RWPE1 (cell line): Measurements from ENCODE around the gene LENG1.

Experiments used
- CTCF ChIA-PET: fragments of 350-600 bp; sonication (Branson Sonifier 250); formaldehyde crosslinking; extraction: SDS; loops from one replicate; lab custom pipeline; 2021; lab: Yijun Ruan, JAX
- POLR2A ChIA-PET: fragments of 400-600 bp; formaldehyde crosslinking; extraction: SDS; loops from one replicate; lab custom pipeline; 2020; ENCODE audit warnings: antibody characterized with exemption; ENCODE audit not compliant: low non-redundant PET; lab: Yijun Ruan, JAX
- DNase-seq: peaks from one replicate; pipeline ENCODE4 v3.0.0; 2012; ENCODE audit warnings: low spot score
- H3K27ac ChIP-seq: fragments of 450-650 bp; 2 replicates; pipeline ENCODE4 v1.5.1; 2017
- CTCF ChIP-seq: fragments of 450-650 bp; conservative IDR thresholded peaks from 2 replicates; pipeline ENCODE4 v1.5.1; 2017; ENCODE audit warnings: low read depth, mild to moderate bottlenecking

LENG1 gene

GRCh38 chr19:54160854-54161253, 1.3 kb upstream of the LENG1 start:
- TF ChIP-seq CTCF, result no peak
- H3K27ac ChIP-seq, result peak overlapping the region; percentile 97
- ChIA-PET POLR2A (interaction anchor here (1.8 kb wide), 1 partner anchor 24 kb away, joined by 4 read pairs; the partner anchor contains the start of gene CNOT3), CTCF (no interaction called here)
- no peak for DNase-seq

- TF ChIP-seq CTCF, result no peak
- H3K27ac ChIP-seq, result peak overlapping the region; percentile 97
- peak; percentile 13 for DNase-seq
- POLR2A ChIA-PET, result interaction anchor here (1.8 kb wide), 1 partner anchor 23 kb away, joined by 4 read pairs; the partner anchor contains the start of gene CNOT3
- CTCF ChIA-PET, result interaction anchor here (0.6 kb wide), 1 partner anchor 847 kb away, joined by 3 read pairs; no protein-coding TSS in a partner anchor
Measured at GRCh38 chr19:54160182-54160811, 776 bp upstream of the LENG1 start.

- DNase-seq, result no peak
- ChIA-PET POLR2A (interaction anchor here (1.8 kb wide), 1 partner anchor 22 kb away, joined by 4 read pairs; the partner anchor contains the start of gene CNOT3), CTCF (interaction anchor here (0.7 to 0.8 kb wide), 2 partner anchors 8 to 26 kb away, joined by 3 to 4 read pairs; no protein-coding TSS in a partner anchor)
- peak overlapping the region; percentile 97 for H3K27ac ChIP-seq
- TF ChIP-seq CTCF, result no peak
Measured at GRCh38 chr19:54158812-54159351, 639 bp downstream of the LENG1 start.

GRCh38 chr19:54156953-54157352, 2.6 kb downstream of the LENG1 start:
- POLR2A ChIA-PET, result no interaction called here
- CTCF ChIA-PET, result interaction anchor here (1.7 kb wide), 1 partner anchor 45 kb away, joined by 3 read pairs; no protein-coding TSS in a partner anchor
- peak overlapping the region; percentile 97 for H3K27ac ChIP-seq
- DNase-seq, result no peak
- TF ChIP-seq CTCF, result no peak

- POLR2A ChIA-PET, result no interaction called here
- peak overlapping the region; percentile 97 for H3K27ac ChIP-seq
- no peak for DNase-seq
- CTCF ChIA-PET, result interaction anchor here (1.7 kb wide), 1 partner anchor 46 kb away, joined by 3 read pairs; no protein-coding TSS in a partner anchor
- TF ChIP-seq CTCF, result no peak
Measured at GRCh38 chr19:54156490-54156889, 3.0 kb downstream of the LENG1 start.

GRCh38 chr19:54155694-54156093, 3.8 kb downstream of the LENG1 start:
- peak overlapping the region; percentile 97 for H3K27ac ChIP-seq
- TF ChIP-seq CTCF, result no peak
- POLR2A ChIA-PET, result no interaction called here
- CTCF ChIA-PET, result interaction anchor here (0.5 to 1.7 kb wide), 2 partner anchors 46 to 76 kb away, joined by 3 read pairs; no protein-coding TSS in a partner anchor
- DNase-seq, result no peak
